Choroid plexus epithelial cell (primary cell): ENCODE measurements around the gene C1orf74.
A peak's percentile ranks its signal among the peaks of the same experiment; 100 is the strongest.

ENCODE experiments used
- DNase-seq: peaks from one replicate; pipeline ENCODE4 v3.0.0-alpha.2; 2010; ENCODE audit warnings: low read depth
- H3K4me3 ChIP-seq: 2 replicates; pipeline ENCODE4 v1.5.1; 2011; ENCODE audit warnings: low read depth, mild to moderate bottlenecking, control low read depth, low read length, moderate library complexity
- TF ChIP-seq, protein P1 (sequence below): conservative IDR thresholded peaks from 2 replicates; pipeline ENCODE4 v1.5.1; 2011; ENCODE audit warnings: low read depth, mild to moderate bottlenecking, control low read depth, inconsistent platforms, low read length, moderate library complexity

Gene C1orf74

GRCh38 chr1:209784265-209785169, at the start of gene C1orf74:
Gene C1orf74, minus strand, starts transcription at chr1:209784559. Its CDS starts 925 bp downstream, at chr1:209783634.
- TF ChIP-seq, protein P1, sequence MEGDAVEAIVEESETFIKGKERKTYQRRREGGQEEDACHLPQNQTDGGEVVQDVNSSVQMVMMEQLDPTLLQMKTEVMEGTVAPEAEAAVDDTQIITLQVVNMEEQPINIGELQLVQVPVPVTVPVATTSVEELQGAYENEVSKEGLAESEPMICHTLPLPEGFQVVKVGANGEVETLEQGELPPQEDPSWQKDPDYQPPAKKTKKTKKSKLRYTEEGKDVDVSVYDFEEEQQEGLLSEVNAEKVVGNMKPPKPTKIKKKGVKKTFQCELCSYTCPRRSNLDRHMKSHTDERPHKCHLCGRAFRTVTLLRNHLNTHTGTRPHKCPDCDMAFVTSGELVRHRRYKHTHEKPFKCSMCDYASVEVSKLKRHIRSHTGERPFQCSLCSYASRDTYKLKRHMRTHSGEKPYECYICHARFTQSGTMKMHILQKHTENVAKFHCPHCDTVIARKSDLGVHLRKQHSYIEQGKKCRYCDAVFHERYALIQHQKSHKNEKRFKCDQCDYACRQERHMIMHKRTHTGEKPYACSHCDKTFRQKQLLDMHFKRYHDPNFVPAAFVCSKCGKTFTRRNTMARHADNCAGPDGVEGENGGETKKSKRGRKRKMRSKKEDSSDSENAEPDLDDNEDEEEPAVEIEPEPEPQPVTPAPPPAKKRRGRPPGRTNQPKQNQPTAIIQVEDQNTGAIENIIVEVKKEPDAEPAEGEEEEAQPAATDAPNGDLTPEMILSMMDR, result no peak
- peak within 1 kb of the TSS; percentile 91 for H3K4me3 ChIP-seq
- peak; percentile 98 for DNase-seq

GRCh38 chr1:209831615-209832014, 47.3 kb upstream of the C1orf74 start:
- TF ChIP-seq, protein P1, result no peak
- no peak for DNase-seq
- H3K4me3 ChIP-seq, result no peak overlapping the region

DNA sequence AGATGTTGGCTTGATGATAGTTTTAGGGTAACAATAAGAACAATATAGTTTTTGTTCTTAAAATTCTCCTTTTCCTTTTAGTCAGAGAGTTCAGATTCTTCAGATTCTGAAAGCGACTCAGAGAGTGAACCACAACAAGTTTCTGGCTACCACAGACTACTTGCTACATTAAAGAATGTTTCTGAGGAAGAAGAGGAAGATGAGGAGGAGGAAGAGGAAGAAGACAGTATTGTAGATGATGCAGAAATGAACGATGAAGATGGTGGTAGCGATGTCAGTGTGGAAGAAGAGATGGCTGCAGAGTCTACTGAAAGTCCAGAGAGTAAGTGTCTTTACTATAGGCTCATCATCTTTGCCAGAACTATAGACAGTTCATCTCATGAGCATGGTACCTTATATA, 46.4 kb upstream of the C1orf74 start:
- no peak overlapping the region for H3K4me3 ChIP-seq
- DNase-seq, result no peak
- TF ChIP-seq, protein P1, result no peak

- TF ChIP-seq, protein P1, result no peak
- no peak overlapping the region for H3K4me3 ChIP-seq
- no peak for DNase-seq
These were observed 45.4 kb upstream of the C1orf74 start for GRCh38 chr1:209829716-209830115.

- TF ChIP-seq, protein P1, result peak; percentile 86
- peak; percentile 99 for DNase-seq
- peak within 1 kb of the TSS; percentile 74 for H3K4me3 ChIP-seq
These were observed 43.3 kb upstream of the C1orf74 start, which contains the start of gene UTP25 for GRCh38 chr1:209827384-209828262. Gene UTP25, plus strand, starts transcription at chr1:209827972. Its CDS starts 92 bp downstream, at chr1:209828064.

DNA sequence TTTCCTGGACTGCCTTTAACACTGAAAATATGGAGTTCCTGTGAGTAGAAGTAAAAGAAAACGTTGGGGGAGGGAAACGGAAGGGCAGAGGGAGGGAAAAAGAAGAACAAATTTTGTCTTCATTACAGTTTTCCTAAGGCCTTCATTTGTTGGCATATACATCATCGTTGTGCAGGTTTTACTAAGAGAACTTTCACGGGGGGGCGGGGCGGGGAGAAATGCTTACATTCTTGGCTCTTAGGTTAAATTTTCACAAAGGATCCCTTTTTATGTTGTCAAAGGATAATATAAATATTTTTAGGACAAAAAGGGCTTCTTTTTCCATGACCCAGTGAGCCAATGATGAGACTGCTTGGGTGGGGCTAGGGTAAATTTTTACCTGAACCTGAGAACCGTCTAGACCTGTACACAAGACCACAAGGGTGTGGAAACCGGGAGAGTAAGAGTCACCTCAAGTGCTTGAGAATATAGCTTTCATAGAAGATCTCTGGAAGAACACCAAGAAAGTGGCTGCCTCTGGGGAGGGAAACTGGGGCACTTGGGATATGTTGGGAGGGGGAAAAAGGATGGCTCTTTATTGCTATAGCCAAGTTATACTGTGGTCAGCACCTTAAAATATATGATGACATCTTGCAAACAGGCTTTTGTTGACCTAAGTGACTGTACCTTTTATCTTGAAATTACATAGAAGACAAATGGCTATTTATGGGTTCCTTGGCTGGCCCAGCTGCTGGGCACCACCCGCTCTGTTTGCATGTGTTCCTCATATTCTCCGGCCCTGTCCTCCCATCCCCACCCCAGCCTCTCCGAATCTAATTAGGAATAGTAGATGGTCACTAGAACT, 41.5 kb upstream of the C1orf74 start:
- no peak for DNase-seq
- TF ChIP-seq, protein P1, result no peak
- H3K4me3 ChIP-seq, result no peak overlapping the region
